HG03558 (cell line): ENCODE measurements around the gene TSPEAR.

Source experiments
- ATAC-seq: cut with Tn5 transposase; IDR thresholded peaks from one replicate; pipeline ENCODE4 v1.9.1; 2021; ENCODE audit warnings: moderate number of reproducible peaks; ENCODE audit not compliant: unreplicated experiment; ENCODE audit errors: extremely low read depth

TSPEAR gene

GRCh38 chr21:44539046-44539445 lies 172.3 kb downstream of the TSPEAR start:
- ATAC-seq = no peak

- ATAC-seq = no peak
These were observed 173.2 kb downstream of the TSPEAR start for GRCh38 chr21:44537930-44538911.

GRCh38 chr21:44535963-44536362 lies 175.4 kb downstream of the TSPEAR start:
- ATAC-seq = no peak

GRCh38 chr21:44534688-44535087 lies 176.7 kb downstream of the TSPEAR start:
- ATAC-seq = no peak

- no peak for ATAC-seq
These were observed 177.3 kb downstream of the TSPEAR start for GRCh38 chr21:44533891-44534627.

- ATAC-seq = no peak
These were observed 178.1 kb downstream of the TSPEAR start for GRCh38 chr21:44533121-44533890.

GRCh38 chr21:44532712-44533111 lies 178.7 kb downstream of the TSPEAR start:
- ATAC-seq = no peak

- ATAC-seq = no peak
These were observed 179.5 kb downstream of the TSPEAR start for GRCh38 chr21:44531606-44532564.

- no peak for ATAC-seq
These were observed 180.3 kb downstream of the TSPEAR start for GRCh38 chr21:44530903-44531605.

GRCh38 chr21:44530221-44530902 lies 181.0 kb downstream of the TSPEAR start:
- ATAC-seq = no peak

- no peak for ATAC-seq
These were observed 181.8 kb downstream of the TSPEAR start for GRCh38 chr21:44529503-44530125.

GRCh38 chr21:44529011-44529421 lies 182.4 kb downstream of the TSPEAR start:
- no peak for ATAC-seq

GRCh38 chr21:44528634-44528995 lies 182.8 kb downstream of the TSPEAR start:
- ATAC-seq = no peak

- ATAC-seq = no peak
These were observed 183.3 kb downstream of the TSPEAR start for GRCh38 chr21:44527983-44528633.

- ATAC-seq = no peak
These were observed 184.0 kb downstream of the TSPEAR start for GRCh38 chr21:44527156-44527982.
